ENCODE results near the gene CBY2.

GRCh38 chr13:45691251-45691650, 10.9 kb upstream of the CBY2 start:
- TF ChIP-seq ZNF274 (IDR thresholded peaks at IDR 0.05; ENCODE audit: low read depth, low read length), result no peak
- TF ChIP-seq YY1 (IDR thresholded peaks at IDR 0.05; ENCODE audit: insufficient read depth, insufficient read length), result no peak
- TF ChIP-seq SUZ12 (IDR thresholded peaks at IDR 0.05; ENCODE audit: extremely low read depth, insufficient read depth, insufficient read length), result no peak
